GM19239 (cell line): Measurements from ENCODE around the gene TLK2.
"Not testable (repeated sequence)": the region's sequence is repeated elsewhere in the genome, so short reads cannot be mapped to it uniquely, and the experiment has no call there.

Experiments used
- DNase-seq: peaks from one replicate; pipeline ENCODE4 v3.0.0; 2011; ENCODE audit warnings: low spot score; ENCODE audit not compliant: insufficient read length
- FAIRE-seq: peaks from 2 replicates; lab custom pipeline; 2011; peaks lifted over from hg19 to GRCh38; lab: Jason Lieb, UNC

Gene TLK2

DNA sequence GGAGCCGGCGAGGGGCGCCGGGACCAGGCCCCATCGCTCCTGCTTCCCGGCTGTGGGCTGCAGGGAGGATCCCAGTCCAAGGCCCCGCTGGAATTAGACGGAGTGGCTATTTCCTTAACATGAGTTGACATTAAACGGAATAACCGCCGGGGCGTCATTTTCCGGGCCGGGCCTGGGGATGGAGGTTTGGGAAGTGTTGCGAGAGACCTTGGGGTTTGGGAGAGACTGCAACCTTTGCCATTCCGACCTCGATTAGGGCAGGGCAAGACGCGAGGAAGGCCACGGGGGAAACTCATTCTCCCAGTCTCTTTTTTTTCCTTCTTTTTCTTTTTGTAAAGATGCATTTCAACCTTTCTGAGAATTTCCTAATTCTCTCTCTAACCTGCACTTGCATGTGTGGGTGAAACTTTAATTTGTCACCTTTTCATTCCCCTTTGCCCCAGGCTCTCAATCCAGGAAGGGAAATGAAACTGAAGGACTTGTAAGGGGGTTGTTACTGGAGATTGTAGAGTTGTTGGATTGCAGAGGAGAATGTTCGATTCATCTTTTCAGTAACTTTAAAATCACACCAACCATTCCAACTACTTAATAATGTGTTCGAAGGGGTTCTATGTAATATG is 1.1 kb downstream of the TLK2 start:
- peak; percentile 89 for FAIRE-seq

DNA sequence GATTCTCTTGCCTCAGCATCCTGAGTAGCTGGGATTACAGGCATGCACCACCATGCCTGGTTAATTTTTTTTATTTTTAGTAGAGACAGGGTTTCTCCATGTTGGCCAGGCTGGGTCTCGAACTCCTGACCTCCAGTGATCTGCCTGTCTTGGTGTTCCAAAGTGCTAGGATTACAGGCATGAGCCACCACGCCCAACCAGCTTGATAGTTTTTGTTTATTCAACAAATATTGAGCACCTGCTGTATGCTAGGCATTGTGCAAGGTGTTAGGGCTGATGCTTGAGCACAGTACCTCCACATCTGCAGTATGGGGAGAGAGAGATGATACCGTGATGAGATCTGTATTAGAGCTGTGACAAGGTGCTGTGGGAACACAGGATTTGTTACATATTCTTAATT is 3.9 kb downstream of the TLK2 start:
- not testable (repeated sequence) for FAIRE-seq, DNase-seq

More for the DNA sequence above, 1.1 kb downstream of the TLK2 start:
- not testable (repeated sequence) for DNase-seq

GRCh38 chr17:62490990-62491389 is 12.4 kb downstream of the TLK2 start:
- DNase-seq, FAIRE-seq: not testable (repeated sequence)

- FAIRE-seq, DNase-seq: not testable (repeated sequence)
Observed at GRCh38 chr17:62493049-62493655, 14.5 kb downstream of the TLK2 start.

- not testable (repeated sequence) for DNase-seq
- peak; percentile 57 for FAIRE-seq
Observed at GRCh38 chr17:62494073-62494472, 15.4 kb downstream of the TLK2 start.

DNA sequence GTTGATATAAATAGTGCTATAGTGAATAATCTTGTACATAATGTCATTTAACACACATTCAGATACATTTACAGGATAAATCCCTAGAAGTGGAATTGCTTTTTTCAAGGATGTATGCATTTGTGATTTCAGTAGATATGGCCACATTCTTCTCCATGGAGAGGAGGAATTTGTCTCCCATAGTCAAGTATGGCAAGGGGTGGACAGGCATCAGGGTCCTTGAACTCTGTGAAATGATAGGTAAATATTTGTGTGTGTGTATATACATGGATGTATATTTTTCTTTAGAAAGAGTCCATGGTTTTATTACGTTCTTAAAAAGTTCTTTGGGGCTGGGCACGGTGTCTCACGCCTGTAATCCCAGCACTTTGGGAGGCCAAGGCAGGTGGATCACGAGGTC is 17.7 kb downstream of the TLK2 start:
- not testable (repeated sequence) for DNase-seq, FAIRE-seq

DNA sequence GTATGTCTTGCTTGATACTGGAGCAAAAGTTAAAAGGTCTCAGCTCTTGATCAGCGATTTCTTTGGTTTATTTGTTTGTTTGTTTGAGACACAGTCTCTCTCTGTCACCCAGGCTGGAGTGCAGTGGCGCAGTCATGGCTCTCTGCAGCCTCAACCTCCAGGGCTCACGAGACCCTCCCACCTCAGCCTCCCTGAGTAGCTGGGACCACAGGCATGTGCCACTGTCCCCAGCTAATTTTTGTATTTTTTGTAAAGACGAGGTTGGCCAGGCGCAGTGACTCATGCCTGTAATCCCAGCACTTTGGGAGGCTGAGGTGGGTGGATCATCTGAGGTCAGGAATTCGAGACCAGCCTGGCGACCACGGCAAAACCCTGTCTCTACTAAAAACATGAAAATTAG is 20.2 kb downstream of the TLK2 start:
- FAIRE-seq, DNase-seq: not testable (repeated sequence)

GRCh38 chr17:62500463-62500862 is 21.8 kb downstream of the TLK2 start:
- not testable (repeated sequence) for FAIRE-seq, DNase-seq

DNA sequence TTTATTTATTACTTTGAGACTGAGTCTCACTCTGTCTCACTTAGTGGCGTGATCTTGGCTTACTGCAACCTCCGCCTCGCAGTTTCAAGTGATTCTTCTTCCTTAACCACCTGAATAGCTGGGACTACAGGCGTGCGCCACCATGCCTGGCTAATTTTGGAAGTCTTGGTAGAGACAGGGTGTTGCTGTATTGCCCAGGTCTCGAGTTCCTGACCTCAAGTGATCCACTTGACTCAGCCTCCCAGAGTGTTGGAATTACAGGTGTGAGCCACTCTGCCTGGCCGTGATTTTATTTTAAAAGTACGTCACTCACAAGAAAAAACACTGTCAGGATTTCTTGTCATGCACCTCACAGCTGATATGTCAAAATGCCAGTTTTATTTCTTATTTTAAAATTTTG is 26.2 kb downstream of the TLK2 start:
- FAIRE-seq, DNase-seq: not testable (repeated sequence)

- peak; percentile 74 for FAIRE-seq
- not testable (repeated sequence) for DNase-seq
Observed at GRCh38 chr17:62507191-62507836, 28.7 kb downstream of the TLK2 start.

GRCh38 chr17:62510247-62510819 is 31.7 kb downstream of the TLK2 start:
- FAIRE-seq, DNase-seq: not testable (repeated sequence)

DNA sequence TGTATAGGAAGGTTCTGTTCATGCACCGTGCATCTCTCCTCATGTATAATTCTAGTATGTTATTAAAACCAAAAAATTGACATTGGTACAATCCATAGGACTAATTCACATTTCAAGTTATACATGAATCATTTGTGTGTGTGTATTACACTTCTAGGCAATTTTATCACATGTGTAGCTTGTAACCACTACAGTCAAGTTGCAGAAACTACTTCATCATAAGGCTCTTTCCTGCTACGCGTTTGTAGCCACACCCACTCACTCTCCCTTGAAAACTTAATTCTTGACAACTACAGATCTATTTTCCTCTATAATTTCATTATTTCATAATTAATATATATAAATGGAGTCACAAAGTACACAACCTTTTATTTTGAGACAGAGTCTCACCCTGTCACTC is 32.4 kb downstream of the TLK2 start:
- not testable (repeated sequence) for DNase-seq, FAIRE-seq

DNA sequence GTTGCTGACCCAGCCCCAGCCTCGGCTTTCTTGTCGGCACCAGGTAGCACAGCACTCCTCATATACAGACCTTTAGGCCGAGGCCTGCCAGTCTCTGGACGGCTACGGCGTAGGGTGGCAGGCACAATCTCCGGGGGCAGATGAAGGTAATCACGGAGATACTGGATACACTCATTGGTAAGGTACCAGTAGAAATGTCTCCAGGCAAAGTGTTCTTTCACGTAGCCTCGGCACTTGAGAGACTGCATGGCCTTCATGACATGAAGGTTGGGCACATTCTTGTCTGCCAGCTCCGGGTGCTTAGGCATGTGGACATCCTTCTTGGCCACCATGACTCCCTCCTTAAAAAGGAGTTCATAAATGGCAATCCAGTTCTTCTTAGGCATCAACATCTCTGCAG is 37.8 kb downstream of the TLK2 start:
- FAIRE-seq, result not testable (repeated sequence)

DNA sequence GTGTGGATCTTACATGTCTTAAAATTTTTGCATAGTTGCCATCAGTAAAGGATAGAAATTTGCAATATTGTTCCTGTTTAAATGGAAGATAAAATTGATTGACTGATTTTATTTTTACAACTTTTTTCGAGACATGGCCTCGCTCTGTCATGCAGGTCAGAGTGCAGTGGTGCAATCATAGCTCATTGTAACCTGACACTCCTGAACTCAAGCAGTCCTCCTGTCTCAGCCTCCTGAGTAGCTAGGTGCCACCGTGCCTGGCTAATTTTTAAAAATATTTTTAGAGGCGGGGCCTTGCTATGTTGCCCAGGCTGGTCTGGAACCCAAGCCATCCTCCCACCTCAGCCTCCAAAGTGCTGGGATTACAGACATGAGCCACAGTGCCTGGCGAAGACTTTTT is 42.7 kb downstream of the TLK2 start:
- not testable (repeated sequence) for FAIRE-seq, DNase-seq

More for the DNA sequence above, 37.8 kb downstream of the TLK2 start:
- not testable (repeated sequence) for DNase-seq

- DNase-seq, FAIRE-seq: not testable (repeated sequence)
Observed at GRCh38 chr17:62524077-62524476, 45.5 kb downstream of the TLK2 start.

DNA sequence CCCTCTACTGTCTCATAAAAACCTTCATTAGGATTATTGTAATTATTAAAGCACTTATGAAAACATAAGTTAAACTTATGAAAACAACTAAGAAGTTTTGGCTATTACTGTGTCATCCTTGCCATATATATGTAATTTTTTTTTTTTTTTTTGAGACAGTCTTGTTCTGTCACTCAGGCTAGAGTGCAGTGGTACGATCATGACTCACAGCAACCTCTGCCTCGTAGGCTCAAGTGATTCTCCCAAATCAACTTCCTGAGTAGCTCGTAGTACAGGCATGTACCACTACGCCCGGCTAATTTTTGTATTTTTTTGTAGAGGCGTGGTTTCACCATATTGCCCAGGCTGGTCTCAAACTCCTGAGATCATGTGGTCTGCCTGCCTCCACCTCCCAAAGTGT is 46.7 kb downstream of the TLK2 start:
- not testable (repeated sequence) for FAIRE-seq, DNase-seq

DNA sequence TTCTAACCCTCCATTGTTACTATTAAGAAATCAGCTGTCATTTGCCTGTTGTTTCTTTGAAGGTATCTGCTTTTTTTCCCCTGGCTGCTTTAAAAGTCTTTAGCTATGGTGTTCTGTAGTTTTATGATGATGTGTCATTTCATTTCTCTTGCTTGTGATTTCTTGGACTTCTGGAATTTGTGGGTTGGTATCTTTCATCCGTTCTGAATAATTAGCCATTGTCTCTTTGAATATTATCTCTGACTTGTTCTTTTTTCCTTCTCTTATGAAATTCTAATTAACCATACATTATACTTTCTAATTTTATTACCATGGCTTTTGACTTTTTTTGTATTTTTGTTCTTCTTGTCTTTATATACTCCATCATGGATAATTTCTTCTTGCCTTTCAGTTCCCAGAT is 52.3 kb downstream of the TLK2 start:
- DNase-seq, FAIRE-seq: not testable (repeated sequence)

GRCh38 chr17:62536557-62536956 is 57.9 kb downstream of the TLK2 start:
- FAIRE-seq, DNase-seq: not testable (repeated sequence)

DNA sequence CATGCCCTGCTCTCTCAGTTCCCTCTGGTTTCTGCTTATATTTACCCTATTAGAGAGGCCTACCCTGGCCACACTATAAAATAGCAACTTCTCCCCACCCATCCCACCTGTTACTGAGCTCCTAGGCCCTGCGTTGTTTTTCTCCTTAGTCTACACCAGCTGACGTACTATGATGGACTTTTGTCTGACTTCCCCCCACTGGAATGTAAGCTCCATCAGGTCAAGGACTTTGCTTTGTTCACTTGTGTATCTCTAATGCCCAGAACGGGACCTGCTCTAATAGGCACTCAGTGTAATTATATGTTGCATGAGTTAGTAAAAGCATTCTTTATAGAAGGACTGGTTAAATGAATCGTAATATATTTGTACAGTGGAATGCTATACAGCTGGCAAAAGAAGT is 62.4 kb downstream of the TLK2 start:
- FAIRE-seq, DNase-seq: not testable (repeated sequence)

DNA sequence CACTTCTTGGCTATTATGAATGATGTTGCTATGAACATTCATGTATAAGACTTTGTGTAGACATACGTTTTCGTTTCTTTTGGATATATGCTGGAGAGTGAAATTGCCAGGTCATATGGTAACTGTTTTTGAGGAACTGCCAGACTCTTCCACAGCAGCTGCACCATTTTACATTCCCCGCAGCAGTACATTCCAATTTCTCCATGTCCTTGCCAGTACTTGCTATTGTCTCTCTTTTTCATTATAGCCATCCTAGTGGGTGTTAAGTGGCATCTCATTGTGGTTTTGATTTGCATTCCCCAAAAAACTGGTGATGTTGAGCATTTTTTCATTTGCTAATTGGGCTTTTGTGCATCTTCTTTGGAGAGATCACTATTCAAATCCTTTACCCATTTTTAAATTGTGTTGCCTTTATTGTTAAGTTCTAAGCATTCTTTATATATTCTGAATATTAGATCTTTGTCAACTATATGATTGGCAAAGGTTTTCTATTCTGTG is 64.7 kb downstream of the TLK2 start:
- DNase-seq, FAIRE-seq: not testable (repeated sequence)
